ENCODE data around the gene DNMT3B.

GRCh38 chr20:32763202-32764004, 1.2 kb downstream of the DNMT3B start:
- TF ChIP-seq CTCF (IDR thresholded peaks at IDR 0.05) (no peak), POLR2A (IDR thresholded peaks at IDR 0.05) (no peak), EP300 (IDR thresholded peaks at IDR 0.05) (no peak)
